WTC11 (cell line): ENCODE results near the gene LARP1.

Source experiments
- CREB1 ChIP-seq: sonication (generic); formaldehyde crosslinking; IDR thresholded peaks from 2 replicates; pipeline ENCODE4 v1.8.0; 2023; ENCODE audit warnings: mild to moderate bottlenecking, missing genetic modification reagents
- TF ChIP-seq, protein P1 (sequence below): fragments of 200-600 bp; IDR thresholded peaks from 2 replicates; pipeline ENCODE4 v1.8.0; 2022; ENCODE audit warnings: antibody characterized with exemption

DNA sequence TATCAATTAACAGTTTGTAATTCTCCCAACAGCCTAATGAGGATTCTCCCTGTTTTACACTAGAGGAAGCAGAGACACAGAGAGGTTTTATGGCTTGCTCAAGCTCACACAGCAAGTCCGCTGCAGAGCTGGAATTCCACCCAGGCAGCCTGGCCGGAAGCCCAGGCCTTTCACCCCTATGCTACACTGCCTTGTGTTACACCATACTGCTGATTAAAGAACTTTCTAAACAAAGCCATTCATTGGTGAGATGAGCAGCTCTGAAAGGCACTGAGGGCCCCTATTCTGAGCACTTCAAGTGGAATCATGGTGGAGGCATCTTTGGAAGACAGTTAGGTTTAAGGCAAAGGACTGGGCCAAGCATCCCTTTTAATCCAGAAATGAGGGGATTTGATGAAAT lies 14.7 kb upstream of the LARP1 start:
- TF ChIP-seq, protein P1, sequence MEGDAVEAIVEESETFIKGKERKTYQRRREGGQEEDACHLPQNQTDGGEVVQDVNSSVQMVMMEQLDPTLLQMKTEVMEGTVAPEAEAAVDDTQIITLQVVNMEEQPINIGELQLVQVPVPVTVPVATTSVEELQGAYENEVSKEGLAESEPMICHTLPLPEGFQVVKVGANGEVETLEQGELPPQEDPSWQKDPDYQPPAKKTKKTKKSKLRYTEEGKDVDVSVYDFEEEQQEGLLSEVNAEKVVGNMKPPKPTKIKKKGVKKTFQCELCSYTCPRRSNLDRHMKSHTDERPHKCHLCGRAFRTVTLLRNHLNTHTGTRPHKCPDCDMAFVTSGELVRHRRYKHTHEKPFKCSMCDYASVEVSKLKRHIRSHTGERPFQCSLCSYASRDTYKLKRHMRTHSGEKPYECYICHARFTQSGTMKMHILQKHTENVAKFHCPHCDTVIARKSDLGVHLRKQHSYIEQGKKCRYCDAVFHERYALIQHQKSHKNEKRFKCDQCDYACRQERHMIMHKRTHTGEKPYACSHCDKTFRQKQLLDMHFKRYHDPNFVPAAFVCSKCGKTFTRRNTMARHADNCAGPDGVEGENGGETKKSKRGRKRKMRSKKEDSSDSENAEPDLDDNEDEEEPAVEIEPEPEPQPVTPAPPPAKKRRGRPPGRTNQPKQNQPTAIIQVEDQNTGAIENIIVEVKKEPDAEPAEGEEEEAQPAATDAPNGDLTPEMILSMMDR = no peak
- no peak for TF ChIP-seq CREB1 (CRISPR knock-in tag)
